HEK293 (cell line): ENCODE measurements around the gene BOLL.

Experiments used
- CTCF ChIA-PET: fragments of 350-600 bp; formaldehyde crosslinking; extraction: SDS; loops from one replicate; lab custom pipeline; 2021; ENCODE audit warnings: antibody characterized with exemption; lab: Yijun Ruan, JAX
- POLR2A ChIA-PET: fragments of 300-600 bp; formaldehyde crosslinking; extraction: SDS; loops from one replicate; lab custom pipeline; 2020; ENCODE audit warnings: antibody characterized with exemption, inconsistent platforms; lab: Yijun Ruan, JAX
- H3K27ac ChIP-seq: fragments of 200-500 bp; sonication (Bioruptor generic); 2 replicates; pipeline ENCODE4 v1.5.1; 2014; ENCODE audit warnings: low read depth, low read length, control low read depth, inconsistent platforms; ENCODE audit errors: extremely low read depth
- H3K36me3 ChIP-seq, 2 experiments: fragments of 200-500 bp in 1 of 2; sonication (Bioruptor generic) in 1 of 2; 1 replicate in 1 of 2; 2 replicates in 1 of 2; pipeline ENCODE4 v1.5.1; 2014 to 2017; ENCODE audit warnings: inconsistent platforms in 2 of 2, low read length in 2 of 2; ENCODE audit not compliant: control insufficient read depth in 2 of 2, insufficient read depth in 1 of 2
- H3K4me1 ChIP-seq: fragments of 200-500 bp; sonication (Bioruptor generic); 2 replicates; pipeline ENCODE4 v1.5.1; 2014; ENCODE audit warnings: mild to moderate bottlenecking, low read length, inconsistent platforms; ENCODE audit not compliant: control insufficient read depth, insufficient read depth
- H3K4me3 ChIP-seq: 2 replicates; pipeline ENCODE4 v1.5.1; 2011; ENCODE audit warnings: low read depth, mild to moderate bottlenecking, control low read depth, low read length, moderate library complexity
- H3K9me3 ChIP-seq: fragments of 200-500 bp; sonication (Bioruptor generic); 2 replicates; pipeline ENCODE4 v1.5.1; 2014; ENCODE audit warnings: low read depth, low read length, inconsistent platforms; ENCODE audit not compliant: control insufficient read depth, insufficient read depth
- BCL11A ChIP-seq: fragments of 450-650 bp; formaldehyde crosslinking; IDR thresholded peaks from 2 replicates; pipeline ENCODE4 v1.5.1; 2016; ENCODE audit warnings: low read depth, missing biosample characterization, missing genetic modification characterization
- KLF9 ChIP-seq: fragments of 450-650 bp; formaldehyde crosslinking; IDR thresholded peaks from 2 replicates; pipeline ENCODE4 v1.5.1; 2016; ENCODE audit warnings: missing biosample characterization, missing genetic modification characterization, low read depth
- ZNF140 ChIP-seq: fragments of 450-650 bp; formaldehyde crosslinking; IDR thresholded peaks from 2 replicates; pipeline ENCODE4 v1.5.1; 2016; ENCODE audit warnings: missing biosample characterization, missing genetic modification characterization
- ZNF23 ChIP-seq: fragments of 450-650 bp; formaldehyde crosslinking; IDR thresholded peaks from 2 replicates; pipeline ENCODE4 v1.5.1; 2016; ENCODE audit warnings: missing biosample characterization, missing genetic modification characterization, borderline replicate concordance
- ZNF292 ChIP-seq: fragments of 450-650 bp; formaldehyde crosslinking; IDR thresholded peaks from 2 replicates; pipeline ENCODE4 v1.5.1; 2016; ENCODE audit warnings: low read depth, missing biosample characterization, missing genetic modification characterization, borderline replicate concordance
- ZNF423 ChIP-seq: fragments of 450-650 bp; formaldehyde crosslinking; IDR thresholded peaks from 2 replicates; pipeline ENCODE4 v1.5.1; 2016; ENCODE audit warnings: missing biosample characterization, missing genetic modification characterization
- ZNF501 ChIP-seq: fragments of 450-650 bp; formaldehyde crosslinking; IDR thresholded peaks from 2 replicates; pipeline ENCODE4 v1.5.1; 2016; ENCODE audit warnings: missing biosample characterization, missing genetic modification characterization
- ZNF530 ChIP-seq: fragments of 450-650 bp; formaldehyde crosslinking; IDR thresholded peaks from 2 replicates; pipeline ENCODE4 v1.5.1; 2016; ENCODE audit warnings: low read depth, missing biosample characterization, missing genetic modification characterization
- ZNF558 ChIP-seq: fragments of 450-650 bp; formaldehyde crosslinking; IDR thresholded peaks from 2 replicates; pipeline ENCODE4 v1.5.1; 2016; ENCODE audit warnings: missing biosample characterization, missing genetic modification characterization
- ZNF670 ChIP-seq: fragments of 450-650 bp; formaldehyde crosslinking; IDR thresholded peaks from 2 replicates; pipeline ENCODE4 v1.5.1; 2016; ENCODE audit warnings: missing biosample characterization, missing genetic modification characterization, low read depth
- ZSCAN16 ChIP-seq: fragments of 450-650 bp; formaldehyde crosslinking; IDR thresholded peaks from 2 replicates; pipeline ENCODE4 v1.5.1; 2016; ENCODE audit warnings: missing biosample characterization, missing genetic modification characterization
- ZXDB ChIP-seq: fragments of 450-650 bp; formaldehyde crosslinking; IDR thresholded peaks from 2 replicates; pipeline ENCODE4 v1.5.1; 2016; ENCODE audit warnings: missing biosample characterization, missing genetic modification characterization
- TF ChIP-seq, protein P1 (sequence below): fragments of 450-650 bp; formaldehyde crosslinking; conservative IDR thresholded peaks from 2 replicates; pipeline ENCODE4 v1.5.1; 2016; ENCODE audit warnings: low read depth, missing biosample characterization, missing genetic modification characterization
- TF ChIP-seq, protein P2 (sequence below): fragments of 450-650 bp; formaldehyde crosslinking; IDR thresholded peaks from 2 replicates; pipeline ENCODE4 v1.5.1; 2016; ENCODE audit warnings: missing biosample characterization, missing genetic modification characterization

BOLL gene

DNA sequence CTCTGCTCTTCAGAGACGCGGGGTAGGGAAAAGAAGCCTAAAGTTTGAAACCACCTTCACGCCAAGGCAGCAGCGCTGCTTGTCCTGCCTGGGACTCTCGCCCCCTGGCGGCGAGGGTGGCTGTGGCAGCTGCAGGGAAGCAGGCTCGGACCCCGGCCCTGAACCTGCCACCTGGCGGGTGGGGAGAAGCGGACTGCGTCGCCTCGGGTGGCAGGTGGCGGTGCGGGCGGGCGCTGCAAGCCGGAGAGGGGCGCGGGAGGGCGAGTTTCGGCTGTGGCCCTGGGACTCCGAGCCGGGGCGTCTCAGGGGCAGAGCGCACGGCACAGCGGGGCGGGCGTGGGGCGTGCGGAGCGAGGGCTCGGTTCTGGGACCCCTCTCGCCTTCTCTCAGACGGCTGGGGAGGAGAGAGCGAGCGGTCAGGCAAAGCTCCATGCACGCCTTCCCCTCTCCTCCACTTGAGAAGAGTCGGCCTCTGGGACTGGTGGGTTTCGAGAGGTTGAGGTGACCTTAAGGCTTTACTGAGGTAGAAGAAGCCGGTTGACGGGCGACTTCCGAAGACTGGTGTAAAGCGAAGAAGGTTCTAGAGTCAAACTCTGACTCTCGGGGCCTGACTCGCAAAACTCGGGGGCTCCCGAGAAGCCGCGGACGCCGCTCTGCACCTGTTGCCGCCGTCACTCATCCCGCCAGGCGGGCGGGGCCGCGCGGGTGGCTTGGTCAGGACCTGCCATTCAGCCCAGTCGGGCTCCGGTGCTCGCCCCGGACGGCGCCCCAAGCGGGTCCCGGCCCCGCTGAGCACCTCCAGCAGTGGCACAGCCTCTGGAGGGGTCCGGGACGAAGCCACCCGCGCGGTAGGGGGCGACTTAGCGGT lies 1.1 kb upstream of the BOLL start:
- POLR2A ChIA-PET, result no interaction called here
- no peaks in the 10 kb centered on the region for H3K4me1 ChIP-seq
- H3K4me3 ChIP-seq, result peak overlapping the region; percentile 19
- H3K27ac ChIP-seq, result no peak overlapping the region
- H3K9me3 ChIP-seq, result no peaks in the 10 kb centered on the region
- no peak for TF ChIP-seq ZNF23
- H3K36me3 ChIP-seq, result no peaks in the 10 kb centered on the region
- CTCF ChIA-PET, result no interaction called here

DNA sequence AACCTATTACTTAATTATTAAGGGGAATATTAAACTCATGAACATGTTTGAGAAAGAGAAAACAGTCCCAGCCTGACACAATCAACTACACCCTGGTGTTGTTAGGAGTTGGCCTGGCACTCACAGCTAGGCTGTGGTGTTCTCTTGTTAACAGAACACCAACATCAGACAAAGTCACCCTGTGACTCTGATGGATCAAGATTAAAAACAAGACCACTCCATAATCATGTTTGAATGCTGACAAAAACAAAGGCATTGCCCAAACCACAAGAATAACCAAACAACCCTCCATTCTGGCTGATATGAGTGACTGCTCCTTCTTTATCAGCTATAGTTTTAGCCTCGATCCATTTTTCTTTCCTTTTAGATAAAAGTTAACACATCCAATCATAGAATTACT lies 3.0 kb downstream of the BOLL start:
- Histone ChIP-seq H3K4me3 (no peak overlapping the region), H3K36me3 (no peaks in the 10 kb centered on the region), H3K4me1 (no peaks in the 10 kb centered on the region), H3K27ac (no peak overlapping the region), H3K9me3 (no peaks in the 10 kb centered on the region)
- ChIA-PET POLR2A (interaction anchor here (1.5 kb wide), 1 partner anchor 266 kb away, joined by 3 read pairs; the partner anchor contains the start of gene MOB4), CTCF (interaction anchor here (0.5 to 0.6 kb wide), 2 partner anchors 17 to 448 kb away, joined by 3 read pairs; no protein-coding TSS in a partner anchor)
- TF ChIP-seq ZNF558 (tag by site-specific recombination) (no peak), ZNF530 (no peak), ZNF501 (no peak), BCL11A (tag by site-specific recombination) (no peak), ZNF292 (tag by site-specific recombination) (no peak), ZSCAN16 (tag by site-specific recombination) (peak; percentile 87)
- TF ChIP-seq, protein P1, sequence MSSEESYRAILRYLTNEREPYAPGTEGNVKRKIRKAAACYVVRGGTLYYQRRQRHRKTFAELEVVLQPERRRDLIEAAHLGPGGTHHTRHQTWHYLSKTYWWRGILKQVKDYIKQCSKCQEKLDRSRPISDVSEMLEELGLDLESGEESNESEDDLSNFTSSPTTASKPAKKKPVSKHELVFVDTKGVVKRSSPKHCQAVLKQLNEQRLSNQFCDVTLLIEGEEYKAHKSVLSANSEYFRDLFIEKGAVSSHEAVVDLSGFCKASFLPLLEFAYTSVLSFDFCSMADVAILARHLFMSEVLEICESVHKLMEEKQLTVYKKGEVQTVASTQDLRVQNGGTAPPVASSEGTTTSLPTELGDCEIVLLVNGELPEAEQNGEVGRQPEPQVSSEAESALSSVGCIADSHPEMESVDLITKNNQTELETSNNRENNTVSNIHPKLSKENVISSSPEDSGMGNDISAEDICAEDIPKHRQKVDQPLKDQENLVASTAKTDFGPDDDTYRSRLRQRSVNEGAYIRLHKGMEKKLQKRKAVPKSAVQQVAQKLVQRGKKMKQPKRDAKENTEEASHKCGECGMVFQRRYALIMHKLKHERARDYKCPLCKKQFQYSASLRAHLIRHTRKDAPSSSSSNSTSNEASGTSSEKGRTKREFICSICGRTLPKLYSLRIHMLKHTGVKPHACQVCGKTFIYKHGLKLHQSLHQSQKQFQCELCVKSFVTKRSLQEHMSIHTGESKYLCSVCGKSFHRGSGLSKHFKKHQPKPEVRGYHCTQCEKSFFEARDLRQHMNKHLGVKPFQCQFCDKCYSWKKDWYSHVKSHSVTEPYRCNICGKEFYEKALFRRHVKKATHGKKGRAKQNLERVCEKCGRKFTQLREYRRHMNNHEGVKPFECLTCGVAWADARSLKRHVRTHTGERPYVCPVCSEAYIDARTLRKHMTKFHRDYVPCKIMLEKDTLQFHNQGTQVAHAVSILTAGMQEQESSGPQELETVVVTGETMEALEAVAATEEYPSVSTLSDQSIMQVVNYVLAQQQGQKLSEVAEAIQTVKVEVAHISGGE (tag by site-specific recombination), result no peak

DNA sequence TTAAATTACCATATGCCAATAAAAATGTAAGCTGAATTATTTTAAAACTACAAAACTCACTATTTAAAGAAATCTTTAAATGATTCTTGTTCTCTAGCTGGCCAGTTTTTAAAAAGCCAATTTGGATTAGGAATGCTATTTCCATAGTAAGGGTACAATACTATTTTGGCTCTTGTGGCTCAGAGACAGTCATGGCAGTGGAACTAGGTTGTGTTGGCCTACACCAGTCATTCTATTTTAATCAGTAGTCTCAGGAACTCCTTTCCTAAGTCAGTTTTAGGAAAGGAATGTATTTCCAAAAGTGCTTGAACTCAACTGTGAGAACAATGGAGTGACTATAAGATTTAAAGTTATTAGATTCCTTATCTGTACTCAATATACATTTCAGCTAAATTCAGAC lies 5.9 kb downstream of the BOLL start:
- TF ChIP-seq ZXDB (tag by site-specific recombination) (no peak), ZNF423 (tag by site-specific recombination) (no peak), ZNF558 (tag by site-specific recombination) (no peak), ZNF140 (tag by site-specific recombination) (no peak), ZNF670 (tag by site-specific recombination) (no peak), KLF9 (tag by site-specific recombination) (no peak)
- TF ChIP-seq, protein P2, sequence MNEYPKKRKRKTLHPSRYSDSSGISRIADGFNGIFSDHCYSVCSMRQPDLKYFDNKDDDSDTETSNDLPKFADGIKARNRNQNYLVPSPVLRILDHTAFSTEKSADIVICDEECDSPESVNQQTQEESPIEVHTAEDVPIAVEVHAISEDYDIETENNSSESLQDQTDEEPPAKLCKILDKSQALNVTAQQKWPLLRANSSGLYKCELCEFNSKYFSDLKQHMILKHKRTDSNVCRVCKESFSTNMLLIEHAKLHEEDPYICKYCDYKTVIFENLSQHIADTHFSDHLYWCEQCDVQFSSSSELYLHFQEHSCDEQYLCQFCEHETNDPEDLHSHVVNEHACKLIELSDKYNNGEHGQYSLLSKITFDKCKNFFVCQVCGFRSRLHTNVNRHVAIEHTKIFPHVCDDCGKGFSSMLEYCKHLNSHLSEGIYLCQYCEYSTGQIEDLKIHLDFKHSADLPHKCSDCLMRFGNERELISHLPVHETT (tag by site-specific recombination), result no peak
- CTCF ChIA-PET, result interaction anchor here (0.7 to 2.8 kb wide), 6 partner anchors 14 to 1028 kb away, joined by 3 to 11 read pairs (median 3); no protein-coding TSS in a partner anchor
- Histone ChIP-seq H3K4me1 (no peaks in the 10 kb centered on the region), H3K36me3 (no peaks in the 10 kb centered on the region), H3K9me3 (no peaks in the 10 kb centered on the region), H3K27ac (no peak overlapping the region), H3K4me3 (no peak overlapping the region)
- POLR2A ChIA-PET, result interaction anchor here (1.1 kb wide), 1 partner anchor 73 kb away, joined by 3 read pairs; no protein-coding TSS in a partner anchor
